Stimulated activated CD8-positive, alpha-beta memory T cell treated with anti-CD3 and anti-CD28 coated beads, Interleukin-4, amount 100 ng/mL, for 24 hours (primary cell): ENCODE measurements around the gene SMURF1.
"Not testable (repeated sequence)": the region's sequence is repeated elsewhere in the genome, so short reads cannot be mapped to it uniquely, and the experiment has no call there.

ENCODE experiments used
- DNase-seq: peaks from one replicate; pipeline ENCODE4 v3.0.0-alpha.2; 2020; ENCODE audit warnings: low read depth

The SMURF1 gene

GRCh38 chr7:99121496-99122021, 22.3 kb downstream of the SMURF1 start:
- no peak for DNase-seq

GRCh38 chr7:99120916-99121315, 23.0 kb downstream of the SMURF1 start:
- no peak for DNase-seq

- no peak for DNase-seq
Measured at GRCh38 chr7:99120501-99120900, 23.4 kb downstream of the SMURF1 start.

GRCh38 chr7:99118077-99118476, 25.8 kb downstream of the SMURF1 start:
- no peak for DNase-seq

- DNase-seq = no peak
Measured at GRCh38 chr7:99116144-99116543, 27.8 kb downstream of the SMURF1 start.

GRCh38 chr7:99115379-99115778, 28.5 kb downstream of the SMURF1 start:
- DNase-seq = no peak

GRCh38 chr7:99112979-99113378, 30.9 kb downstream of the SMURF1 start:
- DNase-seq = no peak

- no peak for DNase-seq
Measured at GRCh38 chr7:99112097-99112496, 31.8 kb downstream of the SMURF1 start.

- DNase-seq = no peak
Measured at GRCh38 chr7:99111591-99111990, 32.3 kb downstream of the SMURF1 start.

- DNase-seq = no peak
Measured at GRCh38 chr7:99109108-99110051, 34.5 kb downstream of the SMURF1 start.

GRCh38 chr7:99108613-99109012, 35.3 kb downstream of the SMURF1 start:
- DNase-seq = no peak

GRCh38 chr7:99106821-99107241, 37.1 kb downstream of the SMURF1 start:
- DNase-seq = no peak

- no peak for DNase-seq
Measured at GRCh38 chr7:99106411-99106810, 37.5 kb downstream of the SMURF1 start.

GRCh38 chr7:99105756-99106155, 38.2 kb downstream of the SMURF1 start:
- DNase-seq = no peak

- DNase-seq = no peak
Measured at GRCh38 chr7:99104631-99105030, 39.3 kb downstream of the SMURF1 start.

- DNase-seq = not testable (repeated sequence)
Measured at GRCh38 chr7:99103836-99104235, 40.1 kb downstream of the SMURF1 start.

GRCh38 chr7:99102809-99103690, 40.9 kb downstream of the SMURF1 start:
- DNase-seq = no peak

GRCh38 chr7:99102361-99102760, 41.5 kb downstream of the SMURF1 start:
- DNase-seq = no peak

GRCh38 chr7:99101516-99101915, 42.4 kb downstream of the SMURF1 start:
- not testable (repeated sequence) for DNase-seq

GRCh38 chr7:99099499-99100077, 44.3 kb downstream of the SMURF1 start:
- DNase-seq = no peak

GRCh38 chr7:99098824-99099498, 44.9 kb downstream of the SMURF1 start:
- DNase-seq = no peak
